OCI-LY3 (cell line): ENCODE measurements around the gene AP3M1.

Experiments
- H2AFZ ChIP-seq: fragments of 200-600, 300-600 bp; shearing (Covaris generic); 2 replicates; pipeline ENCODE4 v1.6.0; 2014; ENCODE audit warnings: antibody characterized with exemption, low read depth, low read length
- H3K27ac ChIP-seq: fragments of 200-600, 300-600 bp; sonication (generic); 2 replicates; pipeline ENCODE4 v1.5.1; 2014; ENCODE audit warnings: mild to moderate bottlenecking, low read length, moderate library complexity, mixed read lengths
- H3K27me3 ChIP-seq: fragments of 200-600, 300-600 bp; sonication (generic); 2 replicates; pipeline ENCODE4 v1.6.1; 2014; ENCODE audit warnings: low read depth, low read length, mixed read lengths
- H3K36me3 ChIP-seq: fragments of 200-600, 300-600 bp; sonication (generic); replicated peaks from 2 replicates; pipeline ENCODE3; 2014; ENCODE audit warnings: low read depth, low read length, mixed read lengths
- H3K4me1 ChIP-seq: fragments of 300-600, 200-600 bp; sonication (generic); 2 replicates; pipeline ENCODE4 v1.6.1; 2014; ENCODE audit warnings: low read length, mixed read lengths
- H3K4me2 ChIP-seq: fragments of 200-600, 300-600 bp; sonication (generic); 2 replicates; pipeline ENCODE4 v1.6.1; 2014; ENCODE audit warnings: low read length, mixed read lengths
- H3K4me3 ChIP-seq: fragments of 300-600, 200-600 bp; sonication (generic); 2 replicates; pipeline ENCODE4 v1.5.1; 2014; ENCODE audit warnings: antibody characterized with exemption, mild to moderate bottlenecking, low read length, moderate library complexity
- H3K79me2 ChIP-seq: fragments of 300-600, 200-600 bp; shearing (Covaris generic); 2 replicates; pipeline ENCODE4 v1.6.1; 2014; ENCODE audit warnings: mild to moderate bottlenecking, low read length, mixed read lengths
- H3K9ac ChIP-seq: fragments of 300-600, 200-600 bp; shearing (Covaris generic); 2 replicates; pipeline ENCODE4 v1.6.0; 2014; ENCODE audit warnings: mild to moderate bottlenecking, low read length, moderate library complexity
- H3K9me3 ChIP-seq: fragments of 200-600, 300-600 bp; shearing (Covaris generic); 2 replicates; pipeline ENCODE4 v1.6.1; 2014; ENCODE audit warnings: low read length, mixed read lengths; ENCODE audit not compliant: insufficient read depth
- H4K20me1 ChIP-seq: fragments of 200-600, 300-600 bp; sonication (generic); 2 replicates; pipeline ENCODE4 v1.6.1; 2016; ENCODE audit warnings: low read length, mixed read lengths; ENCODE audit not compliant: insufficient read depth
- EZH2phosphoT487 ChIP-seq: fragments of 200-600 bp; shearing (Covaris generic); IDR thresholded peaks from 2 replicates; pipeline ENCODE4 v1.6.1; 2018; ENCODE audit warnings: antibody characterized with exemption, mixed run types, low read depth
- TF ChIP-seq, protein P1 (sequence below): fragments of 200-600, 300-600 bp; sonication (generic); IDR thresholded peaks from 2 replicates; pipeline ENCODE4 v1.5.1; 2014; ENCODE audit warnings: antibody characterized with exemption, low read length, low read depth

The AP3M1 gene

DNA sequence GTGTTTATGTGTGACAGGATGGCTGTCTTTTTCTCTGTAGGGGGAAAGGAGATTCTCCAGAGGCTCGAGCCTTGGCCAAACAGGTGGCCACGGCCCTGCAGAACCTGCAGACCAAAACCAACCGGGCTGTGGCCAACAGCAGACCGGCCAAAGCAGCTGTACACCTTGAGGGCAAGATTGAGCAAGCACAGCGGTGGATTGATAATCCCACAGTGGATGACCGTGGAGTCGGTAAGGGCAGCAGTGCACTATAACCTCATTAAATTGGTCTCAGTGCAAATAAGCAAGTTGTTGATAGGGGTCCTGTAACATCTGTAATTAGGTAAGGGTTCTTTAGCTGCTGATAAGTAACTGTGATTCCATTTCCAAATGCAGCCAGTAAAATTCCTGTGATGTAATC, 56.4 kb downstream of the AP3M1 start:
- Histone ChIP-seq H3K9ac (no peak overlapping the region), H2AFZ (no peak overlapping the region), H3K27me3 (peaks cover 18% of the 10 kb centered on the region), H3K9me3 (no peaks in the 10 kb centered on the region), H3K27ac (no peak overlapping the region), H3K4me2 (no peak overlapping the region), H3K79me2 (no peaks in the 10 kb centered on the region), H3K4me1 (peaks cover 17% of the 10 kb centered on the region), H4K20me1 (peaks cover 7% of the 10 kb centered on the region; the same call in 1 of the 2 replicates), H3K36me3 (peaks cover 17% of the 10 kb centered on the region), H3K4me3 (no peak overlapping the region)
- no peak for TF ChIP-seq EZH2phosphoT487
- TF ChIP-seq, protein P1, sequence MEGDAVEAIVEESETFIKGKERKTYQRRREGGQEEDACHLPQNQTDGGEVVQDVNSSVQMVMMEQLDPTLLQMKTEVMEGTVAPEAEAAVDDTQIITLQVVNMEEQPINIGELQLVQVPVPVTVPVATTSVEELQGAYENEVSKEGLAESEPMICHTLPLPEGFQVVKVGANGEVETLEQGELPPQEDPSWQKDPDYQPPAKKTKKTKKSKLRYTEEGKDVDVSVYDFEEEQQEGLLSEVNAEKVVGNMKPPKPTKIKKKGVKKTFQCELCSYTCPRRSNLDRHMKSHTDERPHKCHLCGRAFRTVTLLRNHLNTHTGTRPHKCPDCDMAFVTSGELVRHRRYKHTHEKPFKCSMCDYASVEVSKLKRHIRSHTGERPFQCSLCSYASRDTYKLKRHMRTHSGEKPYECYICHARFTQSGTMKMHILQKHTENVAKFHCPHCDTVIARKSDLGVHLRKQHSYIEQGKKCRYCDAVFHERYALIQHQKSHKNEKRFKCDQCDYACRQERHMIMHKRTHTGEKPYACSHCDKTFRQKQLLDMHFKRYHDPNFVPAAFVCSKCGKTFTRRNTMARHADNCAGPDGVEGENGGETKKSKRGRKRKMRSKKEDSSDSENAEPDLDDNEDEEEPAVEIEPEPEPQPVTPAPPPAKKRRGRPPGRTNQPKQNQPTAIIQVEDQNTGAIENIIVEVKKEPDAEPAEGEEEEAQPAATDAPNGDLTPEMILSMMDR = no peak

DNA sequence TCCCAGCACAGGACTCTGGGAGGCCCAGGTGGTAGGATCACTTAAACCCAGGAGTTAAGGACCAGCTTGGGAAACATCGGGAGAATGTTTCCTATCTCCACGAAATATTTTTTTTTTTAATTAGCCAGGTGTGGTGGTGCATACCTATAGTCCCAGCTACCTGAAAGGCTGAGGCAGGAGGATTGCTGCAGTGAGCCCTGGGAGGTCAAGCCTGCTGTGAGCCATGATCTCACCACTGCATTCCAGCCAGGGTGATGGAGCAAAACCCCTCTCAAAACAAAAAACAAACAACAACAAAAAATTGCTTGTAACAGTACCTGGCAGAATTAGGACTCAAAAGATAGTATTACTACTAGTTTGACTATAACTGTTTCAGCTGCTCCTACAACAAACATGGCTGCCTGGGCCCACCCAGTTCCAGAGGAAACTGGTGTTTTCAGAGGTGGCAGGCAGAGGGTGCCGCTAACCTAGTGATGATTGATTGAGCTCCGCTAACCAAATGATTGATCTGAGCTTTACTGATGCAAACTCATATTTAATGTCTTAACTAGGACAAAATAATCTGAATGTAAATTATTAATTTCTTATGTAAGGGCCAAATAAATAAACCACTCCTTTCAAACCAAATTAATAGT, 57.0 kb downstream of the AP3M1 start:
- H3K36me3 ChIP-seq = peaks cover 13% of the 10 kb centered on the region
- H3K9ac ChIP-seq = no peak overlapping the region
- H3K27me3 ChIP-seq = peaks cover 18% of the 10 kb centered on the region
- H3K4me3 ChIP-seq = no peak overlapping the region
- peaks cover 17% of the 10 kb centered on the region for H3K4me1 ChIP-seq
- H2AFZ ChIP-seq = no peak overlapping the region
- no peaks in the 10 kb centered on the region for H3K9me3 ChIP-seq
- no peak overlapping the region for H3K4me2 ChIP-seq
- H3K27ac ChIP-seq = no peak overlapping the region
- H3K79me2 ChIP-seq = no peaks in the 10 kb centered on the region
- peaks cover 7% of the 10 kb centered on the region; the same call in 1 of the 2 replicates for H4K20me1 ChIP-seq
- TF ChIP-seq, protein P1 = no peak
- no peak for TF ChIP-seq EZH2phosphoT487

DNA sequence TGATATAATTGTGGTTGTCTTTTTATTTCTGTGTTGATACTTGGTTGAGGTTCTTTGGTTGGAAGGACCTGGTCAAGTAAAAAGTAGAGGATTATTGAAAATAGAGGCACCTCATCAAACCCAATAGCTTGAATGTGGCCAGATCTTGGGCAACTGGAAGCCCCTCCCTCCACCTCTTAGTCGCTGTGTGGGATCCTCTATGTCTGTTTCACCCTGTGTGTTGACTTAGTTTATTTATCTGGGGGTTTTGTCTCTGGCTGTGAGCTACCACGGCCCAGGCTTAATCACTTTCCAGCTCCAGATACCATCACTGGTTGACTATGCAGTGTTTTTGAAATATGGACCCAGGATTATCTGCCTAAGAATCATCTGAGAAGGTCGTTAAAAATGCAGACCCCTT, 58.3 kb downstream of the AP3M1 start:
- TF ChIP-seq, protein P1 = no peak
- no peak for TF ChIP-seq EZH2phosphoT487
- H3K36me3 ChIP-seq = peaks cover 4% of the 10 kb centered on the region
- H3K4me3 ChIP-seq = no peak overlapping the region
- no peak overlapping the region for H2AFZ ChIP-seq
- no peaks in the 10 kb centered on the region for H3K9me3 ChIP-seq
- H3K4me2 ChIP-seq = no peak overlapping the region
- peaks cover 5% of the 10 kb centered on the region; the same call in 1 of the 2 replicates for H4K20me1 ChIP-seq
- no peak overlapping the region for H3K9ac ChIP-seq
- no peaks in the 10 kb centered on the region for H3K79me2 ChIP-seq
- H3K27ac ChIP-seq = no peak overlapping the region
- H3K27me3 ChIP-seq = peaks cover 8% of the 10 kb centered on the region; the same call in 1 of the 2 replicates
- H3K4me1 ChIP-seq = peaks cover 11% of the 10 kb centered on the region

DNA sequence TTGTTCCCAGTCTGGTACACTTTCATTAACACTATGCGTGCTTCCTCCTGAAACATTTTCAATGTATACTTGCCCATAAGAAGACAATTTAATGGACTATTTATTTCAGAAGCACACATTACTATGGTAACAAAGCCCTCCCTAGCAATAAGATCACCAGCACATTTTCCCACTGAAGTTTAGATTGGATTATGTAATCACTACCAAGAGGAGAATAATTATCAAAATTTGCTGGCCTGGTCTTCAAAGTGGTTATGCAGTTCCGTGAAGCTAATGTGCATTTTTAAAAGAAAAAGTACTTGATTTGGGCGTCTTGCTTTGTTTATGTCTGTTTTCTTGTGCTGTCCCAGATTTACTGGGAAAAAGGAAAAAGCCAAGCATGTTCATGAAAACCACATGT, 61.9 kb downstream of the AP3M1 start:
- TF ChIP-seq EZH2phosphoT487 = no peak
- TF ChIP-seq, protein P1 = no peak
- no peaks in the 10 kb centered on the region for H3K9me3 ChIP-seq
- H3K79me2 ChIP-seq = no peaks in the 10 kb centered on the region
- H2AFZ ChIP-seq = no peak overlapping the region
- no peaks in the 10 kb centered on the region; the same call in 1 of the 2 replicates for H4K20me1 ChIP-seq
- H3K36me3 ChIP-seq = no peaks in the 10 kb centered on the region
- no peak overlapping the region for H3K9ac ChIP-seq
- H3K4me2 ChIP-seq = no peak overlapping the region
- H3K4me3 ChIP-seq = no peak overlapping the region
- H3K27ac ChIP-seq = no peak overlapping the region
- H3K4me1 ChIP-seq = peaks cover 10% of the 10 kb centered on the region
- peaks cover 13% of the 10 kb centered on the region for H3K27me3 ChIP-seq
